GM12878 (cell line): ENCODE results near the gene ATXN1. TPM values are rescaled to one million over a fixed set of nuclear protein-coding genes. Genes with fewer than 3 reads are reported as not detected.

Experiments
- ATAC-seq: fragments of 200-7000 bp; cut with Tn5 transposase; 3 replicates; pipeline ENCODE4 v1.9.1; 2020; ENCODE audit warnings: mild to moderate bottlenecking, moderate library complexity
- BruUV-seq: library from RNA; stranded (reverse); fragments of 400-500 nt; replicated peaks from 2 replicates; lab custom pipeline; 2021; lab: Mats Ljungman, UMichigan
- CTCF ChIA-PET: fragments of 300-600 bp; sonication (Branson Sonifier 250); formaldehyde crosslinking; extraction: SDS; loops from one replicate; lab custom pipeline; 2021; ENCODE audit warnings: inconsistent platforms; lab: Yijun Ruan, JAX
- POLR2A ChIA-PET: fragments of 350-600 bp; formaldehyde crosslinking; extraction: SDS; loops from one replicate; lab custom pipeline; 2021; ENCODE audit warnings: inconsistent platforms; lab: Charles Lee
- RAD21 ChIA-PET: fragments of 300-600 bp; sonication (Branson Sonifier 250); formaldehyde crosslinking; loops from one replicate; lab custom pipeline; 2023; ENCODE audit warnings: antibody characterized with exemption; ENCODE audit not compliant: unreplicated experiment; lab: Charles Lee
- SMC1A ChIA-PET: fragments of 300-600 bp; sonication (Branson Sonifier 250); formaldehyde crosslinking; loops from one replicate; lab custom pipeline; 2023; ENCODE audit not compliant: unreplicated experiment, uncharacterized antibody; lab: Charles Lee
- DNase-seq: peaks from one replicate; pipeline ENCODE4 v3.0.0-alpha.2; 2011; ENCODE audit warnings: low read depth, low spot score
- FAIRE-seq: peaks from 3 replicates; lab custom pipeline; 2011; peaks lifted over from hg19 to GRCh38; lab: Jason Lieb, UNC
- H2AFZ ChIP-seq: 2 replicates; pipeline ENCODE4 v1.6.0; 2011; ENCODE audit warnings: low read depth, low read length, control low read depth; ENCODE audit not compliant: control insufficient read depth
- H3K27ac ChIP-seq: 2 replicates; pipeline ENCODE4 v1.5.1; 2011; ENCODE audit warnings: control low read depth; ENCODE audit not compliant: control insufficient read depth, insufficient read depth
- H3K27me3 ChIP-seq, 2 experiments: replicated peaks in 1 of 2; 2 replicates each; pipeline versions ENCODE4 v1.6.0 to v1.6.1; 2011; ENCODE audit warnings: low read length in 1 of 2; ENCODE audit not compliant: control insufficient read depth in 2 of 2, insufficient read depth in 2 of 2
- H3K36me3 ChIP-seq, 2 experiments: 2 replicates each; pipeline ENCODE4 v1.5.1; 2011; ENCODE audit warnings: low read length in 1 of 2; ENCODE audit not compliant: control insufficient read depth in 2 of 2, insufficient read depth in 2 of 2
- H3K4me1 ChIP-seq: 2 replicates; pipeline ENCODE4 v1.6.1; 2011; ENCODE audit warnings: mild to moderate bottlenecking, low read length, moderate library complexity, mixed read lengths; ENCODE audit not compliant: control insufficient read depth, insufficient read depth
- H3K4me2 ChIP-seq: 2 replicates; pipeline ENCODE4 v1.6.0; 2011; ENCODE audit warnings: control low read depth; ENCODE audit not compliant: control insufficient read depth, insufficient read depth
- H3K4me3 ChIP-seq: fragments of 200-600 bp; sonication (generic); 2 replicates; pipeline ENCODE4 v1.5.1; 2016
- H3K79me2 ChIP-seq: 2 replicates; pipeline ENCODE4 v1.6.0; 2011; ENCODE audit warnings: low read length; ENCODE audit not compliant: control insufficient read depth, insufficient read depth
- H3K9ac ChIP-seq: 2 replicates; pipeline ENCODE4 v1.8.0; 2011; ENCODE audit warnings: low read length, control low read depth, mixed read lengths; ENCODE audit not compliant: control insufficient read depth, insufficient read depth
- H3K9me3 ChIP-seq: replicated peaks from 3 replicates; pipeline ENCODE4 v1.5.1; 2011; ENCODE audit warnings: mild to moderate bottlenecking, low read length; ENCODE audit not compliant: control insufficient read depth, insufficient read depth
- H4K20me1 ChIP-seq: 2 replicates; pipeline ENCODE4 v1.6.0; 2011; ENCODE audit not compliant: control insufficient read depth, insufficient read depth
- DPF2 ChIP-seq: fragments of 450-650 bp; IDR thresholded peaks from 2 replicates; pipeline ENCODE4 v1.6.1; 2017; ENCODE audit warnings: mild to moderate bottlenecking
- HDAC2 ChIP-seq: fragments of 200-600 bp; sonication (generic); IDR thresholded peaks from 2 replicates; pipeline ENCODE4 v1.6.1; 2017
- MYC ChIP-seq: IDR thresholded peaks from 2 replicates; pipeline ENCODE4 v1.6.1; 2011; ENCODE audit warnings: mild to moderate bottlenecking, low read length, moderate library complexity, inconsistent platforms; ENCODE audit not compliant: insufficient read depth, insufficient replicate concordance, insufficient read length, severe bottlenecking
- SP1 ChIP-seq: IDR thresholded peaks from one replicate; pipeline ENCODE4 v1.6.1; 2011; ENCODE audit warnings: low read depth, low read length
- SRF ChIP-seq, 2 experiments: IDR thresholded peaks; 2 replicates each; pipeline ENCODE4 v1.6.1; 2011; ENCODE audit warnings: low read depth in 2 of 2, low read length in 2 of 2, mild to moderate bottlenecking in 1 of 2, moderate library complexity in 1 of 2
- TCF12 ChIP-seq: IDR thresholded peaks from 2 replicates; pipeline ENCODE4 v1.6.1; 2011; ENCODE audit warnings: low read depth, mild to moderate bottlenecking, low read length
- ZBED1 ChIP-seq: IDR thresholded peaks from 2 replicates; pipeline ENCODE4 v1.6.1; 2016; ENCODE audit warnings: borderline replicate concordance
- WGBS: methylation state at CpG from one replicate; pipeline ENCODE4 v1.1.6; 2016; ENCODE audit warnings: low lambda C conversion rate; ENCODE audit not compliant: insufficient replicate concordance, insufficient coverage; ENCODE audit errors: missing lambda C conversion rate; 5-methylcytosine and 5-hydroxymethylcytosine counted together
- in situ Hi-C: fragments of 300-500 bp; cut with MboI; formaldehyde crosslinking; loops from 9 replicates; pipeline ENCODE4 v1.14.3; 2018; ENCODE audit warnings: mixed read lengths
- intact Hi-C: fragments of 100-400 bp; cut with micrococcal nuclease; formaldehyde crosslinking; loops from one replicate; pipeline ENCODE4 v1.14.2; 2022; ENCODE audit not compliant: unreplicated experiment
- polyA plus RNA-seq, 11 experiments: library from polyadenylated mRNA; depleted of rRNA in 4 of 11; unstranded in 6 of 11; stranded (reverse) in 5 of 11; fragments of >200 nt; fragmentation: Nextera tagmentation in 4 of 11; fragmentation: Illumina TruSeq in 1 of 11; extraction: Ambion mirVana in 4 of 11; extraction: Trizol in 1 of 11; gene quantifications; 1 replicate in 1 of 11; 2 replicates in 10 of 11; pipeline versions ENCODE4 v1.2.1 to v1.2.3, GENCODE V29; 2011 to 2016; ENCODE audit warnings: inconsistent platforms in 2 of 11, missing spikeins in 2 of 11, low read depth in 1 of 11
- total RNA-seq, 4 experiments: library from RNA; depleted of rRNA in 3 of 4; stranded (reverse); fragments of >200 nt in 3 of 4; fragmentation: Illumina TruSeq in 1 of 4; extraction: Trizol in 1 of 4; gene quantifications; 2 replicates each; pipeline versions ENCODE4 v1.2.1 to v1.2.3, GENCODE V29; 2013 to 2021
- TF ChIP-seq, protein P1 (sequence below): IDR thresholded peaks from 2 replicates; pipeline ENCODE4 v1.6.1; 2012; ENCODE audit warnings: low read depth, low read length, improper control_type of control experiment

Gene ATXN1
- total and polyA plus RNA-seq, 10 of the 15 experiments (the other 5 are each of a cell fraction or from before 2014, with no cell fraction given), result 12.2 to 51.2 (median 20.5) TPM

DNA sequence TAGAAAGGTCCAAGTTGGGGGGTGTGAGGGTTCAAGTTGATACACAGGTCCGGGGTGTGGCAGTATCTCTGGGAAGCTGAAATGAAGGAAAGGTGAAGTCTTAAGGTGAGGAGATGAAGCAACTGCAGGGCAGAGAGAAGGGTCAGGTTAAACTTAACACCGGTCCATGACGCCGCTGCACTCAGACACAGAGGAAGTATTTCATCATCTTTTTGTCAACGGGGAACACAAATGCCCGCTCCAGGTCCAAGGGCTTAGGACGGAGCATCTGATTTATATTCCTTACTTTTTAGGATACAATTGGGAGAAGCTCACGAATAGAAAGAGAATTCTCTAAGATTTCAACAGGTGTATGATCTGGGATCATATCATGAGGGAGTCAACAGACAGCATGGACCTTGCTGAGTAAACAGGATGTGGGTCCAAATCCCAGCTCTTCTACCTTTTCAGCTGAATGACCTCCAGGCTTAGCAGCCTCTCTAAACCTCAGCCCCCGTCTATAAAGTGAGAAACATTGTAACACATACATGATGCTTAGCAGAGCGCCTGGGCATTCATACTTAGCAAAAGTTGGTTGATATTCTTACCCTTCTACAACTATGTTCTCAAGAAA lies 197.5 kb downstream of the ATXN1 start:
- no peaks in the 10 kb centered on the region for H3K36me3 ChIP-seq
- TF ChIP-seq DPF2, result no peak
- TF ChIP-seq HDAC2, result no peak
- TF ChIP-seq MYC, result no peak
- TF ChIP-seq SRF (IDR thresholded peaks at IDR 0.05; ENCODE audit: low read depth in 2 of 2, low read length in 2 of 2), result no peak
- TF ChIP-seq SP1, result no peak
- no peak for TF ChIP-seq ZBED1
- no peak for TF ChIP-seq TCF12
- TF ChIP-seq, protein P1, sequence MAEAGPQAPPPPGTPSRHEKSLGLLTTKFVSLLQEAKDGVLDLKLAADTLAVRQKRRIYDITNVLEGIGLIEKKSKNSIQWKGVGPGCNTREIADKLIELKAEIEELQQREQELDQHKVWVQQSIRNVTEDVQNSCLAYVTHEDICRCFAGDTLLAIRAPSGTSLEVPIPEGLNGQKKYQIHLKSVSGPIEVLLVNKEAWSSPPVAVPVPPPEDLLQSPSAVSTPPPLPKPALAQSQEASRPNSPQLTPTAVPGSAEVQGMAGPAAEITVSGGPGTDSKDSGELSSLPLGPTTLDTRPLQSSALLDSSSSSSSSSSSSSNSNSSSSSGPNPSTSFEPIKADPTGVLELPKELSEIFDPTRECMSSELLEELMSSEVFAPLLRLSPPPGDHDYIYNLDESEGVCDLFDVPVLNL, result no peak
- TF ChIP-seq, all 136 proteins: peak for 0
- ChIA-PET SMC1A (interaction anchor here (1.1 kb wide), 1 partner anchor 15 kb away, joined by 4 read pairs; no protein-coding TSS in a partner anchor), POLR2A (no interaction called here), RAD21 (no interaction called here), CTCF (no interaction called here)
- Histone ChIP-seq H2AFZ (no peak overlapping the region), H3K4me1 (no peaks in the 10 kb centered on the region), H3K9ac (no peak overlapping the region), H4K20me1 (no peaks in the 10 kb centered on the region), H3K9me3 (no peaks in the 10 kb centered on the region), H3K4me2 (no peak overlapping the region), H3K27me3 (no peaks in the 10 kb centered on the region), H3K27ac (no peak overlapping the region), H3K4me3 (no peak overlapping the region), H3K79me2 (no peaks in the 10 kb centered on the region)
- no peak for ATAC-seq
- FAIRE-seq, result no peak
- no peak for DNase-seq
- intact Hi-C loops, result no loop called here
- WGBS, result 85% methylated on average over 10 of the region's 10 CpGs
- no TSS peak for BruUV-seq
- in situ Hi-C loops, result no loop called here
